ENCODE data around the gene OR6S1. TPM values are rescaled to one million over a fixed set of nuclear protein-coding genes. Genes with fewer than 3 reads are reported as not detected.

The OR6S1 gene
- total RNA-seq, 2 donors from 2014 or later: not detected

GRCh38 chr14:20642182-20642581, 691 bp upstream of the OR6S1 start:
- Histone ChIP-seq H3K4me3 (no peak overlapping the region), H3K4me1 (replicated peaks) (no peaks in the 10 kb centered on the region), H3K27ac (no peak overlapping the region), H3K36me3 (no peaks in the 10 kb centered on the region), H3K9me3 (no peaks in the 10 kb centered on the region), H3K27me3 (replicated peaks; ENCODE audit: insufficient read depth) (no peaks in the 10 kb centered on the region)
- TF ChIP-seq POLR2A (IDR thresholded peaks at IDR 0.05) (no peak), POLR2AphosphoS5 (IDR thresholded peaks at IDR 0.05) (no peak)
- intact Hi-C loops (cut with DNase I): no loop called here
- 89% methylated on average over 7 of the region's 7 CpGs for WGBS
- no peak for DNase-seq (ENCODE audit: low spot score)

GRCh38 chr14:20632831-20633691, 8.4 kb downstream of the OR6S1 start:
- no peaks in the 10 kb centered on the region for H3K9me3 ChIP-seq
- 8% methylated on average over 45 of the region's 45 CpGs for WGBS
- H3K27ac ChIP-seq: no peak overlapping the region
- intact Hi-C loops (cut with DNase I): loop anchor here (5.0 kb wide), 1 partner anchor 49 kb away; the partner anchor contains the start of gene RNASE4
- H3K4me3 ChIP-seq: peak overlapping the region in 1 of 2 donors; percentile 15
- TF ChIP-seq POLR2A (IDR thresholded peaks at IDR 0.05): no peak
- no peak for TF ChIP-seq CTCF (IDR thresholded peaks at IDR 0.05)
- TF ChIP-seq POLR2AphosphoS5 (IDR thresholded peaks at IDR 0.05): no peak
- no peak for DNase-seq (ENCODE audit: low spot score)
- H3K4me1 ChIP-seq (replicated peaks): peaks cover 5% of the 10 kb centered on the region
- H3K27me3 ChIP-seq (replicated peaks; ENCODE audit: insufficient read depth): no peaks in the 10 kb centered on the region
- no peaks in the 10 kb centered on the region for H3K36me3 ChIP-seq

- intact Hi-C loops (cut with DNase I): loop anchor here (5.0 kb wide), 1 partner anchor 50 kb away; the partner anchor contains the start of gene RNASE4
- H3K9me3 ChIP-seq: no peaks in the 10 kb centered on the region
- no peak for TF ChIP-seq POLR2A (IDR thresholded peaks at IDR 0.05)
- TF ChIP-seq POLR2AphosphoS5 (IDR thresholded peaks at IDR 0.05): no peak
- TF ChIP-seq CTCF (IDR thresholded peaks at IDR 0.05): no peak
- no peaks in the 10 kb centered on the region for H3K36me3 ChIP-seq
- no peak for DNase-seq (ENCODE audit: low spot score)
- H3K27me3 ChIP-seq (replicated peaks; ENCODE audit: insufficient read depth): no peaks in the 10 kb centered on the region
- peaks cover 5% of the 10 kb centered on the region for H3K4me1 ChIP-seq (replicated peaks)
- 3% methylated on average over 19 of the region's 19 CpGs for WGBS
- peak overlapping the region in 1 of 2 donors; percentile 15 for H3K4me3 ChIP-seq
- H3K27ac ChIP-seq: no peak overlapping the region
These were observed 9.1 kb downstream of the OR6S1 start for GRCh38 chr14:20632448-20632830.

- 5% methylated on average over 18 of the region's 18 CpGs for WGBS
- Histone ChIP-seq H3K27me3 (replicated peaks; ENCODE audit: insufficient read depth) (no peaks in the 10 kb centered on the region), H3K36me3 (no peaks in the 10 kb centered on the region), H3K4me1 (replicated peaks) (peaks cover 5% of the 10 kb centered on the region), H3K9me3 (no peaks in the 10 kb centered on the region), H3K4me3 (peak overlapping the region; percentile 7 to 15), H3K27ac (no peak overlapping the region)
- intact Hi-C loops (cut with DNase I): loop anchor here (5.0 kb wide), 1 partner anchor 50 kb away; the partner anchor contains the start of gene RNASE4
- peak; percentile 62 for DNase-seq (ENCODE audit: low spot score)
- TF ChIP-seq CTCF (IDR thresholded peaks at IDR 0.05) (no peak), POLR2A (IDR thresholded peaks at IDR 0.05) (no peak)
These were observed 9.6 kb downstream of the OR6S1 start for GRCh38 chr14:20631880-20632389.

GRCh38 chr14:20631023-20631879, 10.2 kb downstream of the OR6S1 start:
- peak; percentile 42 for TF ChIP-seq POLR2AphosphoS5 (IDR thresholded peaks at IDR 0.05)
- no peak for TF ChIP-seq CTCF (IDR thresholded peaks at IDR 0.05)
- peaks cover 5% of the 10 kb centered on the region for H3K4me1 ChIP-seq (replicated peaks)

More at GRCh38 chr14:20631023-20631879, 10.2 kb downstream of the OR6S1 start:
- intact Hi-C loops (cut with DNase I): loop anchor here (5.0 kb wide), 1 partner anchor 51 kb away; the partner anchor contains the start of gene RNASE4
- DNase-seq (ENCODE audit: low spot score): peak; percentile 36
- Histone ChIP-seq H3K4me3 (peak overlapping the region; percentile 7 to 15), H3K36me3 (no peaks in the 10 kb centered on the region), H3K27me3 (replicated peaks; ENCODE audit: insufficient read depth) (no peaks in the 10 kb centered on the region), H3K9me3 (no peaks in the 10 kb centered on the region), H3K27ac (no peak overlapping the region)
- WGBS: 4% methylated on average over 19 of the region's 19 CpGs
